Neural cell (in vitro differentiated cells): ENCODE measurements around the gene NCAPD2. TPM values are rescaled to one million over a fixed set of nuclear protein-coding genes. Genes with fewer than 3 reads are reported as not detected.
A peak's percentile ranks its signal among the peaks of the same experiment; 100 is the strongest.
"Not testable (repeated sequence)": the region's sequence is repeated elsewhere in the genome, so short reads cannot be mapped to it uniquely, and the experiment has no call there.

Experiments
- H2AFZ ChIP-seq: fragments of 200-600, 300-800 bp; sonication (generic), shearing (Covaris generic); 2 replicates; pipeline ENCODE4 v1.6.0; 2014; ENCODE audit warnings: low read depth, mild to moderate bottlenecking, antibody characterized with exemption, low read length, moderate library complexity
- H3F3A ChIP-seq: fragments of 200-600 bp; shearing (Covaris generic); 2 replicates; pipeline ENCODE4 v1.6.1; 2016; ENCODE audit warnings: mild to moderate bottlenecking, moderate library complexity, mixed read lengths, antibody characterized with exemption, low read length; ENCODE audit not compliant: insufficient read depth, poor library complexity, severe bottlenecking
- H3K27ac ChIP-seq: fragments of 200-600, 300-800 bp; sonication (generic), shearing (Covaris generic); 2 replicates; pipeline ENCODE4 v1.5.1; 2014; ENCODE audit warnings: mild to moderate bottlenecking, low read length, moderate library complexity
- H3K27me3 ChIP-seq: fragments of 300-800, 200-600 bp; sonication (generic), shearing (Covaris generic); 2 replicates; pipeline ENCODE4 v1.6.0; 2014; ENCODE audit warnings: mild to moderate bottlenecking, low read depth, low read length, moderate library complexity; ENCODE audit not compliant: insufficient read depth
- H3K36me3 ChIP-seq: fragments of 300-800, 200-600 bp; sonication (generic), shearing (Covaris generic); 2 replicates; pipeline ENCODE4 v1.5.1; 2014; ENCODE audit warnings: mild to moderate bottlenecking, antibody characterized with exemption, low read length, moderate library complexity; ENCODE audit not compliant: insufficient read depth
- H3K4me2 ChIP-seq: fragments of 300-800, 200-600 bp; sonication (generic), shearing (Covaris generic); 2 replicates; pipeline ENCODE4 v1.6.0; 2014; ENCODE audit warnings: mild to moderate bottlenecking, low read length
- H3K4me3 ChIP-seq: fragments of 300-800, 200-600 bp; sonication (generic), shearing (Covaris generic); 2 replicates; pipeline ENCODE4 v1.5.1; 2014; ENCODE audit warnings: mild to moderate bottlenecking, low read length, moderate library complexity
- H3K79me2 ChIP-seq: fragments of 200-600 bp; shearing (Covaris generic); replicated peaks from 2 replicates; pipeline ENCODE4 v1.6.0; 2014; ENCODE audit warnings: mild to moderate bottlenecking, low read length, moderate library complexity; ENCODE audit not compliant: insufficient read depth
- H3K9ac ChIP-seq: fragments of 300-800, 200-600 bp; sonication (generic), shearing (Covaris generic); 2 replicates; pipeline ENCODE4 v1.6.1; 2016; ENCODE audit warnings: mild to moderate bottlenecking, low read length, mixed read lengths
- H3K9me2 ChIP-seq: fragments of 200-600 bp; shearing (Covaris generic); 2 replicates; pipeline ENCODE4 v1.6.1; 2016; ENCODE audit warnings: mild to moderate bottlenecking, low read length, mixed read lengths; ENCODE audit not compliant: insufficient read depth
- H3K9me3 ChIP-seq: fragments of 200-600, 300-800 bp; sonication (generic), shearing (Covaris generic); 2 replicates; pipeline ENCODE4 v1.6.1; 2016; ENCODE audit warnings: mild to moderate bottlenecking, mixed run types, low read length, moderate library complexity, mixed read lengths
- H4K20me1 ChIP-seq: fragments of 200-600 bp; shearing (Covaris generic); 2 replicates; pipeline ENCODE4 v1.6.1; 2016; ENCODE audit warnings: mild to moderate bottlenecking, mixed run types; ENCODE audit not compliant: insufficient read depth
- EP300 ChIP-seq: fragments of 450-650 bp; conservative IDR thresholded peaks from 2 replicates; pipeline ENCODE4 v1.6.1; 2014; ENCODE audit warnings: antibody characterized with exemption, mild to moderate bottlenecking, moderate library complexity; ENCODE audit not compliant: poor library complexity, severe bottlenecking
- EZH2 ChIP-seq: fragments of 200-600, 300-800 bp; shearing (Covaris generic), sonication (generic); IDR thresholded peaks from 2 replicates; pipeline ENCODE4 v1.6.1; 2014; ENCODE audit warnings: antibody characterized with exemption, low read length, borderline replicate concordance, mild to moderate bottlenecking; ENCODE audit not compliant: insufficient read depth, poor library complexity, severe bottlenecking
- MXI1 ChIP-seq: fragments of 450-650 bp; conservative IDR thresholded peaks from 2 replicates; pipeline ENCODE4 v1.6.1; 2014; ENCODE audit warnings: antibody characterized with exemption, mild to moderate bottlenecking; ENCODE audit not compliant: poor library complexity, severe bottlenecking
- RAD21 ChIP-seq: fragments of 450-650 bp; conservative IDR thresholded peaks from 2 replicates; pipeline ENCODE4 v1.6.1; 2014; ENCODE audit warnings: antibody characterized with exemption, mild to moderate bottlenecking, moderate library complexity
- SMC3 ChIP-seq: fragments of 450-650 bp; conservative IDR thresholded peaks from 2 replicates; pipeline ENCODE4 v1.6.1; 2014; ENCODE audit warnings: antibody characterized with exemption, mild to moderate bottlenecking, moderate library complexity; ENCODE audit not compliant: poor library complexity
- polyA plus RNA-seq: library from polyadenylated mRNA; depleted of rRNA; stranded (reverse); fragments of >200 nt; gene quantifications from 2 replicates; pipeline ENCODE4 v1.2.3, GENCODE V29; 2014
- TF ChIP-seq, protein P1 (sequence below): fragments of 450-650 bp; IDR thresholded peaks from 2 replicates; pipeline ENCODE4 v1.5.1; 2014; ENCODE audit warnings: antibody characterized with exemption, mild to moderate bottlenecking, moderate library complexity; ENCODE audit not compliant: poor library complexity, severe bottlenecking
- TF ChIP-seq, protein P2 (sequence below): IDR thresholded peaks from 2 replicates; pipeline ENCODE4 v1.6.1; 2012; ENCODE audit warnings: borderline replicate concordance

The NCAPD2 gene
- polyA plus RNA-seq, 1 donor from 2014 or later, result 4.5 TPM

DNA sequence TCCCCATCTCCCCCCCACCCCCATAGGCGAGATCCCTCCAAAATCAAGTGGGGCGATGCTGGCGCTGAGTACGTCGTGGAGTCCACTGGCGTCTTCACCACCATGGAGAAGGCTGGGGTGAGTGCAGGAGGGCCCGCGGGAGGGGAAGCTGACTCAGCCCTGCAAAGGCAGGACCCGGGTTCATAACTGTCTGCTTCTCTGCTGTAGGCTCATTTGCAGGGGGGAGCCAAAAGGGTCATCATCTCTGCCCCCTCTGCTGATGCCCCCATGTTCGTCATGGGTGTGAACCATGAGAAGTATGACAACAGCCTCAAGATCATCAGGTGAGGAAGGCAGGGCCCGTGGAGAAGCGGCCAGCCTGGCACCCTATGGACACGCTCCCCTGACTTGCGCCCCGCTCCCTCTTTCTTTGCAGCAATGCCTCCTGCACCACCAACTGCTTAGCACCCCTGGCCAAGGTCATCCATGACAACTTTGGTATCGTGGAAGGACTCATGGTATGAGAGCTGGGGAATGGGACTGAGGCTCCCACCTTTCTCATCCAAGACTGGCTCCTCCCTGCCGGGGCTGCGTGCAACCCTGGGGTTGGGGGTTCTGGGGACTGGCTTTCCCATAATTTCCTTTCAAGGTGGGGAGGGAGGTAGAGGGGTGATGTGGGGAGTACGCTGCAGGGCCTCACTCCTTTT is 43.1 kb downstream of the NCAPD2 start:
- peaks cover 9% of the 10 kb centered on the region for H4K20me1 ChIP-seq

DNA sequence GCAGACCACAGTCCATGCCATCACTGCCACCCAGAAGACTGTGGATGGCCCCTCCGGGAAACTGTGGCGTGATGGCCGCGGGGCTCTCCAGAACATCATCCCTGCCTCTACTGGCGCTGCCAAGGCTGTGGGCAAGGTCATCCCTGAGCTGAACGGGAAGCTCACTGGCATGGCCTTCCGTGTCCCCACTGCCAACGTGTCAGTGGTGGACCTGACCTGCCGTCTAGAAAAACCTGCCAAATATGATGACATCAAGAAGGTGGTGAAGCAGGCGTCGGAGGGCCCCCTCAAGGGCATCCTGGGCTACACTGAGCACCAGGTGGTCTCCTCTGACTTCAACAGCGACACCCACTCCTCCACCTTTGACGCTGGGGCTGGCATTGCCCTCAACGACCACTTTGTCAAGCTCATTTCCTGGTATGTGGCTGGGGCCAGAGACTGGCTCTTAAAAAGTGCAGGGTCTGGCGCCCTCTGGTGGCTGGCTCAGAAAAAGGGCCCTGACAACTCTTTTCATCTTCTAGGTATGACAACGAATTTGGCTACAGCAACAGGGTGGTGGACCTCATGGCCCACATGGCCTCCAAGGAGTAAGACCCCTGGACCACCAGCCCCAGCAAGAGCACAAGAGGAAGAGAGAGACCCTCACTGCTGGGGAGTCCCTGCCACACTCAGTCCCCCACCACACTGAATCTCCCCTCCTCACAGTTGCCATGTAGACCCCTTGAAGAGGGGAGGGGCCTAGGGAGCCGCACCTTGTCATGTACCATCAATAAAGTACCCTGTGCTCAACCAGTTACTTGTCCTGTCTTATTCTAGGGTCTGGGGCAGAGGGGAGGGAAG is 43.9 kb downstream of the NCAPD2 start:
- H2AFZ ChIP-seq, H3K9me2 ChIP-seq, H3F3A ChIP-seq, H3K9ac ChIP-seq, H4K20me1 ChIP-seq, H3K27ac ChIP-seq, H3K9me3 ChIP-seq, H3K4me3 ChIP-seq, H3K27me3 ChIP-seq, H3K4me2 ChIP-seq: not testable (repeated sequence)
- TF ChIP-seq SMC3, result peak; percentile 73
- TF ChIP-seq MXI1, result peak; percentile 20
- TF ChIP-seq RAD21, result peak; percentile 67
- TF ChIP-seq, protein P1, sequence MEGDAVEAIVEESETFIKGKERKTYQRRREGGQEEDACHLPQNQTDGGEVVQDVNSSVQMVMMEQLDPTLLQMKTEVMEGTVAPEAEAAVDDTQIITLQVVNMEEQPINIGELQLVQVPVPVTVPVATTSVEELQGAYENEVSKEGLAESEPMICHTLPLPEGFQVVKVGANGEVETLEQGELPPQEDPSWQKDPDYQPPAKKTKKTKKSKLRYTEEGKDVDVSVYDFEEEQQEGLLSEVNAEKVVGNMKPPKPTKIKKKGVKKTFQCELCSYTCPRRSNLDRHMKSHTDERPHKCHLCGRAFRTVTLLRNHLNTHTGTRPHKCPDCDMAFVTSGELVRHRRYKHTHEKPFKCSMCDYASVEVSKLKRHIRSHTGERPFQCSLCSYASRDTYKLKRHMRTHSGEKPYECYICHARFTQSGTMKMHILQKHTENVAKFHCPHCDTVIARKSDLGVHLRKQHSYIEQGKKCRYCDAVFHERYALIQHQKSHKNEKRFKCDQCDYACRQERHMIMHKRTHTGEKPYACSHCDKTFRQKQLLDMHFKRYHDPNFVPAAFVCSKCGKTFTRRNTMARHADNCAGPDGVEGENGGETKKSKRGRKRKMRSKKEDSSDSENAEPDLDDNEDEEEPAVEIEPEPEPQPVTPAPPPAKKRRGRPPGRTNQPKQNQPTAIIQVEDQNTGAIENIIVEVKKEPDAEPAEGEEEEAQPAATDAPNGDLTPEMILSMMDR, result peak; percentile 88
- Histone ChIP-seq H3K36me3 (peaks cover 11% of the 10 kb centered on the region), H3K79me2 (peaks cover 20% of the 10 kb centered on the region)

More for the DNA sequence above, 43.1 kb downstream of the NCAPD2 start:
- H3K9me3 ChIP-seq, result no peaks in the 10 kb centered on the region
- no peak overlapping the region for H3K27ac ChIP-seq
- no peak overlapping the region for H3K9ac ChIP-seq
- H3K79me2 ChIP-seq, result peaks cover 20% of the 10 kb centered on the region
- no peaks in the 10 kb centered on the region for H3K9me2 ChIP-seq
- no peak overlapping the region for H3K4me2 ChIP-seq
- TF ChIP-seq, protein P2, sequence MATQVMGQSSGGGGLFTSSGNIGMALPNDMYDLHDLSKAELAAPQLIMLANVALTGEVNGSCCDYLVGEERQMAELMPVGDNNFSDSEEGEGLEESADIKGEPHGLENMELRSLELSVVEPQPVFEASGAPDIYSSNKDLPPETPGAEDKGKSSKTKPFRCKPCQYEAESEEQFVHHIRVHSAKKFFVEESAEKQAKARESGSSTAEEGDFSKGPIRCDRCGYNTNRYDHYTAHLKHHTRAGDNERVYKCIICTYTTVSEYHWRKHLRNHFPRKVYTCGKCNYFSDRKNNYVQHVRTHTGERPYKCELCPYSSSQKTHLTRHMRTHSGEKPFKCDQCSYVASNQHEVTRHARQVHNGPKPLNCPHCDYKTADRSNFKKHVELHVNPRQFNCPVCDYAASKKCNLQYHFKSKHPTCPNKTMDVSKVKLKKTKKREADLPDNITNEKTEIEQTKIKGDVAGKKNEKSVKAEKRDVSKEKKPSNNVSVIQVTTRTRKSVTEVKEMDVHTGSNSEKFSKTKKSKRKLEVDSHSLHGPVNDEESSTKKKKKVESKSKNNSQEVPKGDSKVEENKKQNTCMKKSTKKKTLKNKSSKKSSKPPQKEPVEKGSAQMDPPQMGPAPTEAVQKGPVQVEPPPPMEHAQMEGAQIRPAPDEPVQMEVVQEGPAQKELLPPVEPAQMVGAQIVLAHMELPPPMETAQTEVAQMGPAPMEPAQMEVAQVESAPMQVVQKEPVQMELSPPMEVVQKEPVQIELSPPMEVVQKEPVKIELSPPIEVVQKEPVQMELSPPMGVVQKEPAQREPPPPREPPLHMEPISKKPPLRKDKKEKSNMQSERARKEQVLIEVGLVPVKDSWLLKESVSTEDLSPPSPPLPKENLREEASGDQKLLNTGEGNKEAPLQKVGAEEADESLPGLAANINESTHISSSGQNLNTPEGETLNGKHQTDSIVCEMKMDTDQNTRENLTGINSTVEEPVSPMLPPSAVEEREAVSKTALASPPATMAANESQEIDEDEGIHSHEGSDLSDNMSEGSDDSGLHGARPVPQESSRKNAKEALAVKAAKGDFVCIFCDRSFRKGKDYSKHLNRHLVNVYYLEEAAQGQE, result no peak
- TF ChIP-seq MXI1 (no peak), EP300 (no peak), RAD21 (no peak), SMC3 (no peak), EZH2 (no peak)
- H3F3A ChIP-seq, result peaks cover under 1% of the 10 kb centered on the region
- H3K4me3 ChIP-seq, result peak overlapping the region; percentile 100
- peaks cover 11% of the 10 kb centered on the region for H3K36me3 ChIP-seq
- no peaks in the 10 kb centered on the region for H3K27me3 ChIP-seq
- no peak overlapping the region for H2AFZ ChIP-seq
